Hematopoietic multipotent progenitor cell treated with erythropoietin and hydrocortisone succinate and interleukin-3 and kit ligand, for 17 days (in vitro differentiated cells): Measurements from ENCODE around the gene CTNNA3.

Experiments
- DNase-seq: peaks from one replicate; pipeline ENCODE4 v3.0.0-alpha.2; 2015; ENCODE audit warnings: low spot score

The CTNNA3 gene

GRCh38 chr10:67114945-67115344, 581.0 kb downstream of the CTNNA3 start:
- DNase-seq = no peak

- DNase-seq = no peak
These were observed 583.2 kb downstream of the CTNNA3 start for GRCh38 chr10:67112765-67113164.

- DNase-seq = no peak
These were observed 585.7 kb downstream of the CTNNA3 start for GRCh38 chr10:67110286-67110685.

GRCh38 chr10:67107670-67108069, 588.3 kb downstream of the CTNNA3 start:
- no peak for DNase-seq

- DNase-seq = no peak
These were observed 595.0 kb downstream of the CTNNA3 start for GRCh38 chr10:67100951-67101350.

- no peak for DNase-seq
These were observed 597.5 kb downstream of the CTNNA3 start for GRCh38 chr10:67098461-67098860.

GRCh38 chr10:67095531-67095930, 600.5 kb downstream of the CTNNA3 start:
- DNase-seq = no peak

- no peak for DNase-seq
These were observed 608.0 kb downstream of the CTNNA3 start for GRCh38 chr10:67088036-67088435.

GRCh38 chr10:67087135-67087425, 608.9 kb downstream of the CTNNA3 start:
- no peak for DNase-seq

GRCh38 chr10:67086327-67087134, 609.5 kb downstream of the CTNNA3 start:
- no peak for DNase-seq

GRCh38 chr10:67079126-67079525, 616.9 kb downstream of the CTNNA3 start:
- no peak for DNase-seq

- no peak for DNase-seq
These were observed 618.6 kb downstream of the CTNNA3 start for GRCh38 chr10:67077376-67077775.

- no peak for DNase-seq
These were observed 619.9 kb downstream of the CTNNA3 start for GRCh38 chr10:67076144-67076543.

- DNase-seq = no peak
These were observed 620.5 kb downstream of the CTNNA3 start for GRCh38 chr10:67075491-67075971.

- DNase-seq = no peak
These were observed 623.3 kb downstream of the CTNNA3 start for GRCh38 chr10:67072654-67073053.

- no peak for DNase-seq
These were observed 645.6 kb downstream of the CTNNA3 start for GRCh38 chr10:67050415-67050814.

- no peak for DNase-seq
These were observed 646.0 kb downstream of the CTNNA3 start for GRCh38 chr10:67049988-67050387.

GRCh38 chr10:67046507-67046906, 649.5 kb downstream of the CTNNA3 start:
- no peak for DNase-seq

- no peak for DNase-seq
These were observed 650.6 kb downstream of the CTNNA3 start for GRCh38 chr10:67045404-67045803.

GRCh38 chr10:67043041-67043440, 653.0 kb downstream of the CTNNA3 start:
- no peak for DNase-seq

GRCh38 chr10:67036808-67037207, 659.2 kb downstream of the CTNNA3 start:
- DNase-seq = no peak

GRCh38 chr10:67033878-67034277, 662.1 kb downstream of the CTNNA3 start:
- no peak for DNase-seq

GRCh38 chr10:67022099-67022498, 673.9 kb downstream of the CTNNA3 start:
- no peak for DNase-seq

GRCh38 chr10:67017218-67017617, 678.8 kb downstream of the CTNNA3 start:
- no peak for DNase-seq
